ENCODE data around the gene PDILT. TPM values are rescaled to one million over a fixed set of nuclear protein-coding genes. Genes with fewer than 3 reads are reported as not detected.
"Not testable (repeated sequence)": the region's sequence is repeated elsewhere in the genome, so short reads cannot be mapped to it uniquely, and the experiment has no call there.

PDILT gene
- total RNA-seq, 3 donors from 2014 or later = not detected

DNA sequence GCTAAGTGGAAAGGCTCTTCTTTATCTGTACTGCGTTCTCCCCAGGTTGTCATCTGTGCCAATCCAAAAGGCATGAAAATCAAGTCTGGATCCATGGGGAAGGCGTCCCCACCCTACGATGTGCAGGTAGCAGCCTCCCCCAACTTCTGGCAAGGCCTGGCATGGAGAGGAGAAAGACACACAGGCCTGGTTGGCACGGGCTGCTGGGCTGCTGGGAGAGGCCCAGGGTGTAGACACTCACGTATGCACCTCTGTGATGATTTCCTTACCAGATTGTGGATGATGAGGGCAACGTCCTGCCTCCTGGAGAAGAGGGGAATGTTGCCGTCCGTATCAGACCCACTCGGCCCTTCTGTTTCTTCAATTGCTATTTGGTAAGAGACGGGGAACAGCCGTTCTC lies 26.4 kb upstream of the PDILT start:
- intact Hi-C loops (cut with DNase I; ENCODE audit: low total_unique reads) = no loop called here
- H3K36me3 ChIP-seq = no peaks in the 10 kb centered on the region
- H3K9me3 ChIP-seq = no peaks in the 10 kb centered on the region
- no peaks in the 10 kb centered on the region for H3K4me1 ChIP-seq
- no peak overlapping the region for H3K4me3 ChIP-seq
- H3K27me3 ChIP-seq = no peaks in the 10 kb centered on the region
- TF ChIP-seq POLR2A (IDR thresholded peaks at IDR 0.05) (no peak), POLR2AphosphoS5 (IDR thresholded peaks at IDR 0.05) (no peak)
- TF ChIP-seq, protein P1, sequence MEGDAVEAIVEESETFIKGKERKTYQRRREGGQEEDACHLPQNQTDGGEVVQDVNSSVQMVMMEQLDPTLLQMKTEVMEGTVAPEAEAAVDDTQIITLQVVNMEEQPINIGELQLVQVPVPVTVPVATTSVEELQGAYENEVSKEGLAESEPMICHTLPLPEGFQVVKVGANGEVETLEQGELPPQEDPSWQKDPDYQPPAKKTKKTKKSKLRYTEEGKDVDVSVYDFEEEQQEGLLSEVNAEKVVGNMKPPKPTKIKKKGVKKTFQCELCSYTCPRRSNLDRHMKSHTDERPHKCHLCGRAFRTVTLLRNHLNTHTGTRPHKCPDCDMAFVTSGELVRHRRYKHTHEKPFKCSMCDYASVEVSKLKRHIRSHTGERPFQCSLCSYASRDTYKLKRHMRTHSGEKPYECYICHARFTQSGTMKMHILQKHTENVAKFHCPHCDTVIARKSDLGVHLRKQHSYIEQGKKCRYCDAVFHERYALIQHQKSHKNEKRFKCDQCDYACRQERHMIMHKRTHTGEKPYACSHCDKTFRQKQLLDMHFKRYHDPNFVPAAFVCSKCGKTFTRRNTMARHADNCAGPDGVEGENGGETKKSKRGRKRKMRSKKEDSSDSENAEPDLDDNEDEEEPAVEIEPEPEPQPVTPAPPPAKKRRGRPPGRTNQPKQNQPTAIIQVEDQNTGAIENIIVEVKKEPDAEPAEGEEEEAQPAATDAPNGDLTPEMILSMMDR (IDR thresholded peaks at IDR 0.05) = no peak
- no peak for DNase-seq (ENCODE audit: low spot score in 2 of 2)
- H3K27ac ChIP-seq = no peak overlapping the region

GRCh38 chr16:20430480-20430879 lies 25.9 kb upstream of the PDILT start:
- intact Hi-C loops (cut with DNase I; ENCODE audit: low total_unique reads) = not testable (repeated sequence)

DNA sequence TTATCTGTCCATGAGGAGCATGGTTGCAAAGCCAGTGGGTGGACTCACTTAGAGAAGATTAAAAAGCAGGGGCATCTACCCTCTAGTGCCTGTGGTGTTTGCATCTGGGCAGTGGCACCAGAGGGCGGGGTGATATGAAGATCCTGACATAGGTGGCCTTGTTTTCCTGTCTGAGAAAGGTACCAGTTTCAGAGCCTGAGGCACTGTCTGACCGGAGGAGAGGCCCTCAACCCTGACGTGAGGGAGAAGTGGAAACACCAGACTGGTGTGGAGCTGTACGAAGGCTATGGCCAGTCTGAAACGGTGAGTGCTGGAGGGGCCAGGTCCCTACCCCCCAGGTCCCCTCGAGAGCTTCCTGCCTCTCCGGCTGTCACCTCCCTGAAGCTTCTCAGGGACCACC lies 25.0 kb upstream of the PDILT start:
- DNase-seq (ENCODE audit: low spot score in 2 of 2); intact Hi-C loops (cut with DNase I; ENCODE audit: low total_unique reads); H3K27me3 ChIP-seq; H3K9me3 ChIP-seq; H3K4me1 ChIP-seq; H3K27ac ChIP-seq; H3K36me3 ChIP-seq; H3K4me3 ChIP-seq: not testable (repeated sequence)

More at GRCh38 chr16:20430480-20430879, 25.9 kb upstream of the PDILT start:
- not testable (repeated sequence) for H3K4me3 ChIP-seq; H3K9me3 ChIP-seq; H3K36me3 ChIP-seq; H3K4me1 ChIP-seq; H3K27ac ChIP-seq; DNase-seq (ENCODE audit: low spot score in 2 of 2); H3K27me3 ChIP-seq

DNA sequence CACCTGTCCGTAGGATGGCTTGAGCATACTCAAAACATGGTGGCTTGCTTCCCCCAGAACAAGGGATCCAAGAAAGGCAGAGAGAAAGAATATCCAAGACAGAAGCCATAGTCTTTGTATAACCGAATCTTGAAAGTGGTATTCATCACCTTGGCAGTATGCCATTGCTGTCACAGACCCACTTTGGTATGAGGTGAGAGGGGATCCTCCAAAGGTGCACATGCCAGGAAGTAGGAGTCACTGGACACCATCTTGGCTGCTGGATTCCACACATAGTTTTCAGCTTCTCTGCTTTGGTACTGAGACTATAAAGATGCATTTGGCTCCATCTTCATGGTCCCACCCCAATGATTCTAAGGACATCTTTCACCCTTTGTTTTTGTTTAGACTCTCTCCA lies 22.9 kb upstream of the PDILT start:
- H3K4me3 ChIP-seq; intact Hi-C loops (cut with DNase I; ENCODE audit: low total_unique reads); H3K9me3 ChIP-seq; H3K36me3 ChIP-seq; DNase-seq (ENCODE audit: low spot score in 2 of 2); H3K27ac ChIP-seq; H3K4me1 ChIP-seq; H3K27me3 ChIP-seq: not testable (repeated sequence)

DNA sequence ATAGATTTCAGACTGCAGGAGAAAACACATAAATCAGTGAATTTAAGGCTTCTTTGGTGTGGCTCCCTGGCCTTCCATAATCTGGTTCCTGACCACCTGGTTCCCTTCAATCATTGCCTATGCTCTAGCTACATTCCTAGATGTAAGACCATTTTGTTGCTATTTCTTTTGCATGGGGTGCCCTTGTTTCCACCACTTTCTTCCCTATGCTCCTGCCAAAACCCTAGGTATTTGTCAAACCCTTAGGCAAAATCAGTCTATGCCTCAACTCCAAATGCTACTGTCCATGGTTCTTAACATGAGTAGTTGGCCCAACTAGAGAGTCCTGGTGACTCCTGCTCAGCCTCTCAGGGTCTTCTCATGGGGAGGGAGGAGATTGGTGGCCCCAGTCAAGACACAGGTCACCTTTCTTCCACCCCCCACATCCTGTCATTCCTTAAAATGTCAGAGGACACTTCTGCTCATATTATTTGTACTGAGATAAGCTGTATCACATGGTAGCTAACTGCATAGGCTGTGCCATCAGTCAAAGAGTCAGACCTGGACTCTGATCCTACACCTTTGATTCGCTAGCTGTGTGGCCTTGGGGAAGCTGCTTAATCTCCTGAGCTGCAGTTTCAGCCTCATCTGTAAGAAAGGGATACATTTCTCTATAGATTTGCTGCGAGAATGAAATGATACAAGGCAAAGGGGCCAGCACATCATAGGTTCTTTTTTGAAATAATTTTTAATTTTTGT lies 19.8 kb upstream of the PDILT start:
- DNase-seq (ENCODE audit: low spot score in 2 of 2) = no peak
- TF ChIP-seq POLR2A (IDR thresholded peaks at IDR 0.05) = no peak
- TF ChIP-seq POLR2AphosphoS5 (IDR thresholded peaks at IDR 0.05) = no peak
- TF ChIP-seq, protein P1 (IDR thresholded peaks at IDR 0.05) = no peak
- Histone ChIP-seq H3K4me1 (no peaks in the 10 kb centered on the region), H3K9me3 (no peaks in the 10 kb centered on the region), H3K27ac (no peak overlapping the region), H3K36me3 (no peaks in the 10 kb centered on the region), H3K27me3 (no peaks in the 10 kb centered on the region), H3K4me3 (no peak overlapping the region)
- intact Hi-C loops (cut with DNase I; ENCODE audit: low total_unique reads) = no loop called here

- DNase-seq (ENCODE audit: low spot score in 2 of 2); intact Hi-C loops (cut with DNase I; ENCODE audit: low total_unique reads); H3K4me1 ChIP-seq; H3K9me3 ChIP-seq; H3K27ac ChIP-seq; H3K4me3 ChIP-seq; H3K36me3 ChIP-seq; H3K27me3 ChIP-seq: not testable (repeated sequence)
Measured at GRCh38 chr16:20423772-20424128, 19.2 kb upstream of the PDILT start.

GRCh38 chr16:20421748-20422147 lies 17.2 kb upstream of the PDILT start:
- H3K27me3 ChIP-seq; H3K9me3 ChIP-seq; intact Hi-C loops (cut with DNase I; ENCODE audit: low total_unique reads); H3K4me1 ChIP-seq; H3K36me3 ChIP-seq; H3K27ac ChIP-seq; H3K4me3 ChIP-seq; DNase-seq (ENCODE audit: low spot score in 2 of 2): not testable (repeated sequence)

DNA sequence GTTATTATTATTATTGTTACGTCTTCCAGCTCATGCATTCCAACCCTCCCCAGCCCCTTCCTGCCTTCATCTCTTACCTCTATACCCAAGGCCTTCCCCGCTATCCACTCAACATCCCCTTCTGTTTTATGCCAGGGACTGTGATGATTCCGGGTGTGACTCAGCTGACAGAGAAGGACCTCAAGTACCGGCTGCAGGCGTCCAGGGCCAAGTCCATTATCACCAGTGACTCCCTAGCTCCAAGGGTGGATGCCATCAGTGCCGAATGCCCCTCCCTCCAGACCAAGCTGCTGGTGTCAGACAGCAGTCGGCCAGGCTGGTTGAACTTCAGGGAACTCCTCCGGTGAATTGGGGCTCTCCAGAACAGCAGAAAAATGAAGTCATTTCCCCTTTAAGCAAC lies 14.6 kb upstream of the PDILT start:
- H3K4me1 ChIP-seq; H3K4me3 ChIP-seq; H3K27ac ChIP-seq; H3K36me3 ChIP-seq; DNase-seq (ENCODE audit: low spot score in 2 of 2); H3K27me3 ChIP-seq; H3K9me3 ChIP-seq; intact Hi-C loops (cut with DNase I; ENCODE audit: low total_unique reads): not testable (repeated sequence)
